ENCODE measurements around the gene NDUFS3.
"Not testable (repeated sequence)": the region's sequence is repeated elsewhere in the genome, so short reads cannot be mapped to it uniquely, and the experiment has no call there.

DNA sequence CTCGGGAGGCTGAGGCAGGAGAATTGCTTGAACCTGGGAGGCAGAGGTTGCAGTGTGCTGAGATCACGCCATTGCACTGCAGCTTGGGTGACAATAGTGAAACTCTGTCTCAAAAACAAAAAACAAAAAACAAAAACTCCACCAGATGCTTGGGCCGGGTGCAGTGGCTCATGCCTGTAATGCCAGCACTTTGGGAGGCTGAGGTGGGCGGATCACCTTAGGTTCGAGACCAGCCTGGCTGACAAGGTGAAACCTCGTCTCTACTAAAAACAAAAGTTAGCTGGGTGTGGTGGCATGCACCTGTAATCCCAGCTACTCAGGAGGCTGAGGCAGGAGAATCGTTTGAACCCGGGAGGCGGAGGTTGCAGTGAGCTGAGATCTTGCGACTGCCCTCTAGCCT, 14.5 kb upstream of the NDUFS3 start:
- TF ChIP-seq, protein P1, sequence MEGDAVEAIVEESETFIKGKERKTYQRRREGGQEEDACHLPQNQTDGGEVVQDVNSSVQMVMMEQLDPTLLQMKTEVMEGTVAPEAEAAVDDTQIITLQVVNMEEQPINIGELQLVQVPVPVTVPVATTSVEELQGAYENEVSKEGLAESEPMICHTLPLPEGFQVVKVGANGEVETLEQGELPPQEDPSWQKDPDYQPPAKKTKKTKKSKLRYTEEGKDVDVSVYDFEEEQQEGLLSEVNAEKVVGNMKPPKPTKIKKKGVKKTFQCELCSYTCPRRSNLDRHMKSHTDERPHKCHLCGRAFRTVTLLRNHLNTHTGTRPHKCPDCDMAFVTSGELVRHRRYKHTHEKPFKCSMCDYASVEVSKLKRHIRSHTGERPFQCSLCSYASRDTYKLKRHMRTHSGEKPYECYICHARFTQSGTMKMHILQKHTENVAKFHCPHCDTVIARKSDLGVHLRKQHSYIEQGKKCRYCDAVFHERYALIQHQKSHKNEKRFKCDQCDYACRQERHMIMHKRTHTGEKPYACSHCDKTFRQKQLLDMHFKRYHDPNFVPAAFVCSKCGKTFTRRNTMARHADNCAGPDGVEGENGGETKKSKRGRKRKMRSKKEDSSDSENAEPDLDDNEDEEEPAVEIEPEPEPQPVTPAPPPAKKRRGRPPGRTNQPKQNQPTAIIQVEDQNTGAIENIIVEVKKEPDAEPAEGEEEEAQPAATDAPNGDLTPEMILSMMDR (IDR thresholded peaks at IDR 0.05; ENCODE audit: low read depth, low read length), result not testable (repeated sequence)
- TF ChIP-seq POLR2A (IDR thresholded peaks at IDR 0.05; ENCODE audit: extremely low read depth, insufficient read length); MYC (IDR thresholded peaks at IDR 0.05; ENCODE audit: low read depth, low read length): not testable (repeated sequence)
